ENCODE measurements around the gene SERGEF. TPM values are rescaled to one million over a fixed set of nuclear protein-coding genes. Genes with fewer than 3 reads are reported as not detected.

Gene SERGEF
- total RNA-seq, 1 experiment from 2014 or later: 28.5 TPM

DNA sequence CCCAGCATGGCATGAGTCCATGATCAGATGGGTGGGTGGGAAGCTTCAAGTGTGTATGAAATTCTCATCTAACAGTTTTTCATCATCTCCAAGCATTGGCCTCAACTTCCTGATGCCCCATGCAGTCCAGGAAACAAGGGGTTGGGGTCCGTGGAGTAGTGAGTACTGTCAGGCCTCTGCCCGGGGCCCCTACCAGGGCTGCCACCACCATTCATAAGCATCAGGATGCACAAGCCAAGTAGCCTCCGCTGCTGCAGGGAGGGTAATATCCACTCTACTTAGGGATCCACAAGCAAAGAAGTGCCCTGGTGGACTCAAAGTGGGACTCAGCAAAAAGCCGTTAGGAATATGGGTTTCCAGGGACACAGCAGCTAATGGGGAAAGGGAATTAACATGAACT lies 229.0 kb downstream of the SERGEF start:
- DNase-seq (ENCODE audit: low read depth): no peak

DNA sequence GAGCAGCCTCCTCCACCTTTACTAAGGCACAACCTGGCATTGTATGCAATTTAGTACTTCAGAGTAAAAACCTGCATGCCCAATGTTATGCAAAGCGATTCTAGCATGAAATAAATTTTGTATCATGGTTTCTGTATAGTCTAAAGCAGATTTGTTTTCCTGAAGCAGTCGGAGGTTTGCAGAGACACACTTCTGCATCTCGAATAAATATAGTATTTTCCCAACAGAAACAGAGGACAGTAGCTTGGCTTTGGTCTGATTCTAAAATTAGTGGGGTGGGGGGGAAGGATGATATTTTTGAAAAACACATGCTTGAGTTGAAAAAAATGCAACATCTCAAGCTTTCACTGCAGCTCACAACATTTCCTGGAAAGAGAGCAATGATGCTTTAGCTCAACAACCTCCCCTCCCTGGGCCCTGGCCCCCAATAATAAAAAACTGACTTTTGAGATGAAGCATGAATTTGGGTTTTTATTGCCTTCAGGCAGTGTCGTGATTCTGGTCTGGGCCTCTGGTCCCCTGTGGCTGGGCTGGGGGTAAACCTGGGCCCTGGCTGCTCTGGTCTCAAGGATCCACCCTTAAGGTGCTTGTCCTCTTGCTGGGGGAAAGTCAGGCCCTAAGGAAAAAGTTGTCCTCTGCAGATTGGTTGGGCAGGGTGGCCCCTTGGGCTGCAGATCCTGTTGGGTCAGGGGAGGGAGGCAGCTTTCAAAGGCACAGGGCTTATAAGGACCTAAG lies 230.1 kb downstream of the SERGEF start:
- no peak for DNase-seq (ENCODE audit: low read depth)

DNA sequence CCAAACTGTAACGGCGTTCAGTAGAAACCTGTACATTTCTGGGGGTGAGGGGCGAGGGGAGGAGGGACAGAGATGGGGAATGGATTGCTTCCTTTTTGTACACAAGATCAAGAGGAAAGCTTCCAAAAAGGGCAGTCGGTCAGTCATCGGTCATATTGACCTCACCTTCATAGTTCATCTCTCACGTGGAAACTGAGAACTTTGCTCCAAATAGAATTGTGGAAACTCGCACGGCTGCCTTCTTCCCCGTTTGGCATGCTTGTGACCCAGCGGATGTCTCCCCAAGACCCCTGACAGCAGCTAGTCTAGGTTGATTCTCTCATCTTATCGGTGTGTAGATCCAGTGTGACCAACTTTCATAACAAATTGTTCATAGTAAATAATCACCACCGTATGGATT lies 230.7 kb downstream of the SERGEF start:
- no peak for DNase-seq (ENCODE audit: low read depth)

DNA sequence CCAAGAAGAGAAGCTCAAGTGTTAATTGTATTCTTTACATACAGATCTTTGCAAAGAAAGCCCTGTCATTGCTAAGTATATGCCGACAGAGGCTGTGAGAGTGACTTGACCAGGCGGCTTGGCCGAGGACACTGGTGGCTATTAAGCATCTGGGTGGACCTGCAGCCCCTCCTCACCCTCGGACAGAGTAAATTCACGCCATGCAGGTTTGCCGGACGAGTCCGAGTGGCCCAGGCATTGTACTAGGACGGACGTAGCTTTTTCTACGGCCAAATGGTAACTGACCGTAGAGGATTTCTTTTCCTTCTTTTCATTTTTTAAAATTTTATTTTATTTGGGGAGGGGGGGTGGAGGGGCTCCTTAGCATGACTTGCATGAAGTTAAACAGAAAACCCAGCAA lies 231.2 kb downstream of the SERGEF start:
- DNase-seq (ENCODE audit: low read depth): no peak

DNA sequence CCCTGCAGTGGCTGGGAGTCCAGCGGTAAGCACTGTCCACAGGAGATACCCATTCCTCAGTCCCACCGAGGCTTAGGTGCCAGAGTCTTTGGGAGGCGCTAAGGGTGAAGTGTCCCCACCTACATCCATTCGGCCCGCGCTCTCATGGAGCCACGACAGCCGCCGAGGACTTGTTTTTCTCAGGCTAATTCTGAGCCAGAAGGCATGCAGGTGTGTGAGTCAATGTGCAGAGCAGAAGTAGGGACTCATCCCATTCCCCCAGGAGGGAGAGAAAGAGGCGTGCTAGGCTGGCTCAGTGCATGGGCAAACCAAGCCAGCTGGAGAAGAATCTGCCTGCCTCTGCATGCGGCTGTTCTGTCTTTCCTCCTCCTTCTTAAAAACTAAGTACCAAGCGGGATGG lies 231.6 kb downstream of the SERGEF start:
- no peak for DNase-seq (ENCODE audit: low read depth)

DNA sequence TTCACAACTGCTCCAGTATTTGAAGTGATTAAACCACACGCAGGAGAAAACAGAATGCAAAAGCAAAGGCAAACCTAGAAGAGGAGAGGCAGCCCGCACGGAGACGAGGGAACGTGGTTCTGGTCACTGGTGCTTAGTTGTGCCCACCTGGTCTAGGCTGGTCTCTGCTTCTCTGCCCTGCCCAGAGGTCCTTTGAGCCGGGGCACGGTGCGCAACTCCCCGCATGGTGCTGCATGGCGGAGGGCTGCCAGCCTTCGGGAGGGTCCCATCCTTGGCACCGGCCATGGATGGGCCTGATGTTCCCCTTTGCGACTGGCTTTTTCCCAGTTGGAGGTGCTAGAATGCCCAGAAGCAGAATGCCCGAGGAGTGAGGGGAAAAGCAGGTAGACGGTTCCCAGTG lies 232.2 kb downstream of the SERGEF start:
- no peak for DNase-seq (ENCODE audit: low read depth)

DNA sequence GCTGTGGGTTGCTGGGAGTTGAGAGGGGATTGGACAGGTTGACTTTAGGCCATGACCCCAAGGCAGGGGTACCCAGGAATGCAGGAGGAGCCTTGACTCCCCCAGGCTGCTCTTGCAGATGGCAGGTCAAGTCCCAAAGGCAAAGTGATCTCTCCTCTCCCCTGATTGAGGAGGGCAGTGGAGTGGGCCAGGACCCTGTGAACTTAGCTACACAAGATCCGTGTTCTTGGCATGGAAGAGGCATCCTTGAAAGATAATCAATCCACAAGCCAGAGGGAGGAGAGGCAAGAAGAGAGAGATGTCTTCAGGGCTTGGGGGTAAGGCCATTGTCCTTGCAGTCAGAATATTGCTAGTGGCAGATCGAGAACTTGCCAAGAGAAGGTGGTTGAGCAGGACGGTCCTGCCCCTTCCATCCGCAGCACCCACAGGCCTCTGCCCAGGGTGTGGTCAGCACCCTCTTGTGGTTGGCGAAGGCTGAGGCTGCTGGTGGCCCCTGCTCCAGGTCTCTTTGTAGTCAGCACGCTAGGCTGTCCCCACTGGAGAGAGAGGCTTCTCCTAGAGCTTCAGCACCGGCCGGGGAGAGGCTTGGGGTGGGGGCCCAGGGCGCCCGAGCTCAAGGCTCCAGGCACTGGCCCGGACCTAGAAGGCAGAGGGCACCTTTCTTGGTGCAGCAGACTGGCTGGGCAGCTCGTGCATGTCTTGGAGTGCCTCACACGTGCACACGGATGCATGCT lies 232.8 kb downstream of the SERGEF start:
- DNase-seq (ENCODE audit: low read depth): no peak

DNA sequence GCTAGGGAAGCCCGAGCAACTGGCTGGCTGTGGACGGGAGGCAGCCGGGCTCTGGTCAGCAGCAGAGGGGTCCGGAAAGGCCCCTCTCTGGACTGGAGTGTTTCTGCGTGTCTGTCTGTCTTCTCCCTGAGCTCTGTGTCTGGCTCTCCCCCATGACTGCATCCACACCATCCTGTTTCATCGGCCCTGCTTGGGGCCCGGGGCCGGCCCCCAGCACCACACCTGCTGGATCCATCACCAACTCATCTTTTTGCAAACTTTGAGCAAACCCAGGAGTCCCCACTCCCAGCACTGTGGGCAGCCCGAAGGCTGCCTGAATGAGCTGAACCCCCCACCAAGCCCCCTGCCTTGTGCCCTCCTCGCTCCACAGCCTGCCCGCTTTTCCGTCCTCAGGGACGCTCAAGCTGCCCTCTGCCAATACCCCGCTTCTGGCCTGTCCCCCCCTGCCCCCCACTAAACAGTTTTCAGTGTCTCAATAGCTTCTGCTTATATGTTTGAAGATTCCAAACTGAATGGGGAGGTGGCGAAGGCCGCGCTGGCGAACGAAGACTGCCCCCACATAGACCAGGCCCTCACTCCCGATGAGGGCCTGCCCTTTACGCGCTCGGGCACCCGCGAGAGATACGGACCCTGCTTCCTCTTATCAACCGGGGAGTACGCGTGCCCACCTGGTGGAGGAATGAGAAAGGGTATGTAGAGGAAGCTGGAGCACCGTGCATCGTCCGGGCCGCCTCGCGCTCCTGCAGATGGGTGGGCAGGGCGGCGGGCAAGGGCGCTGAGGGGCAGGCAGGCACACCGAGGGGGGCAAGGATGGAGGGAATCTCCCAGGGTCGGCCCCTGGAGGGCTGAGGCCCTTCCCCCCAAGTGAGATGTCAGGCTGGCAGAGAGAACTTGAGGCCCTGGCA lies 233.6 kb downstream of the SERGEF start:
- DNase-seq (ENCODE audit: low read depth): no peak

DNA sequence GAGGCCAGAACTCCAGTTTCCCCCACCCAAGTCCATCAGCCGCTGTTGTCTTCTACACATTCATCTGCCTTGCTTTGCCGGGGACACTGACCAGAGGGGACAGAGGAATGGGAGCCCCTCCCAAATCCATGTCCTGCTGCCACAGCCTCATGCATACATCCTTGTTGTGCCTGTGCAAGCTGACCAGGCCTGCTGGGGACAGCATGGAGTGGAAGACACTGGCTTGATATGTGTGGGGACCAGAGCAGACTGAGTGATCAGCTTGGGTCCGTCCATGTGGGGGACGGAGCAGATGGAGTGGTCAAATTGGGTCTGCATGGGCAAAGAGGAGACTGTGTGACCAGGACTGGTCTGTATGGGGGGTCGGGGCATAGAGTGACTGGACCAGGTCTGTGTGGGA lies 234.5 kb downstream of the SERGEF start:
- DNase-seq (ENCODE audit: low read depth): no peak

DNA sequence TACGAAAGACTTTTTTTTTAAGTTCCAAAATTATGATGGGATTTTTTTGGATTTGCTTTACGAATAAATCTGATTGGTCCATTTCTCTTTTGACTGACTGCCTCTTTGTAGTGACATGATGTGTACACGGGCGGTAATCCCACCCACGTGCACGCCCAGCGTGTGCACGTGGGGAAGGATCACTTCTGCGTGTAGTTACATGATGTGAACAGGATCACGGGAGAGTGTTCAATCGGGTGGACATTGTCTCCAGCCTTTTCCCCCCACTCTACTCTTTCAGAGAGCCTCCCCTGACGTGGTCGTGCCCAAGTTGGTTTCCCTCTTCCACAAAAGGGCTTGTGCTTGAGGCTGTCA lies 235.1 kb downstream of the SERGEF start:
- no peak for DNase-seq (ENCODE audit: low read depth)

DNA sequence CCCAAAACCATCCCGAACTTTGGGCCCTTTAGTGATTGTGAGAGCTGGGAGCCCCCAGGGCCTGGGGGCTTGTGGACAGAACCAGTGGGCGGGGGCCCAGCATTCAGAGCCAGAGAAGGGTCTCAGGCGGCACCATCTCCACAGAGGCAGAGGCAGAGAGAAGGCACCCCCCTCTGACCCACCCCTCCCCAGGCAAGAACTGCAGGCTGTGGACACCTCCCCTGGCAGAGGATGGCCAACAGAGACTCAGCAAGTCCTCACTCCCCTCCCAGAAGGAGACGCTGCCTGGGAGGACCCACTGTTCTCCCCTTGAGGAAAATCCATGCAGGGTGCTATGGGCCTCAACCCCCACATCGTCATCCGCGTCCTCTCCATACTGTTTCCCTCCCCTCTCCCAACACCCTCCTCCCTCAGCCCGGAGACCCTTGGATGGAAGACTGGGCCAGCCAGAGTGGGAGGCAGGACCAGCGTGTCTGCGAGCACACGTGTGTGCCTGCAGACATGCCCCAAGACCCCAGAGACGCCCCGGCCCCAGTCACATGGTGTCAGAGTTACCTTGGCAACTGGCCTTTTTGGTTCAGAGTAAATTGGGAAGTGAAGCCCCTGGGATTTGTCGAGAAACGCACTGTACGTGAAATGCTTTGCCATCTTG lies 235.6 kb downstream of the SERGEF start:
- no peak for DNase-seq (ENCODE audit: low read depth)

DNA sequence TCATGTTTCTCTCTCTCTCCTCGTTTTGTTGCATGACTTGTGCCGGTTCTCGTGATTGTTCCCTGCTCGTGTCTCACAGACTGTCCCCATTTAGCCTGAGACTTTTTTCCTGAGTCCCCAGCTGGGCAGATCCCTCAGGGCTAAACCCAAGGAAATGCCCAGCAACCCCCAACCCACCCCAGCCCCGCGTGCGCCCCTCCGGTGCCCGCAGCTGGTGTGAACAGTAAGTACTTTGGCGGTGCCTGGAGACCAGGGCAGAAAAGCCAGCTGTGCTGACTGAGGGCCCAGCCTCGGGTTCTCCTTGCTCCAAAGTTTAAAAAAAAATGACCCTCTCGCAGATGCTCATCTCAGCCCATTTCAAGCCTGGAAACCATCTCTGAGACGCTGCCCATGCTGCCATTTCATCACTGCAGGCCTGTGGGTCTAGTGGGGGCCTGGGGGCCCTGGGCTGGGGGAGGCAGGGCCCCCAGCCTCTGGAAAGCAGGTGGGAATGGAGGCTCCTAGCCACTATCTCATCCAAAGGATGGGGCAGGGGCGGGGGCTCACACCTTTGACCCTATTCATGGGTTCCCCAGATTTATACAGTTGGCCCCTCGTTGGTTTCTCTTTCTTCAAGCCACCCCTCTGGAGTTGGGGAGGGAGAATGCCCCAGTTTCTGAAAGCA lies 236.5 kb downstream of the SERGEF start:
- DNase-seq (ENCODE audit: low read depth): no peak

DNA sequence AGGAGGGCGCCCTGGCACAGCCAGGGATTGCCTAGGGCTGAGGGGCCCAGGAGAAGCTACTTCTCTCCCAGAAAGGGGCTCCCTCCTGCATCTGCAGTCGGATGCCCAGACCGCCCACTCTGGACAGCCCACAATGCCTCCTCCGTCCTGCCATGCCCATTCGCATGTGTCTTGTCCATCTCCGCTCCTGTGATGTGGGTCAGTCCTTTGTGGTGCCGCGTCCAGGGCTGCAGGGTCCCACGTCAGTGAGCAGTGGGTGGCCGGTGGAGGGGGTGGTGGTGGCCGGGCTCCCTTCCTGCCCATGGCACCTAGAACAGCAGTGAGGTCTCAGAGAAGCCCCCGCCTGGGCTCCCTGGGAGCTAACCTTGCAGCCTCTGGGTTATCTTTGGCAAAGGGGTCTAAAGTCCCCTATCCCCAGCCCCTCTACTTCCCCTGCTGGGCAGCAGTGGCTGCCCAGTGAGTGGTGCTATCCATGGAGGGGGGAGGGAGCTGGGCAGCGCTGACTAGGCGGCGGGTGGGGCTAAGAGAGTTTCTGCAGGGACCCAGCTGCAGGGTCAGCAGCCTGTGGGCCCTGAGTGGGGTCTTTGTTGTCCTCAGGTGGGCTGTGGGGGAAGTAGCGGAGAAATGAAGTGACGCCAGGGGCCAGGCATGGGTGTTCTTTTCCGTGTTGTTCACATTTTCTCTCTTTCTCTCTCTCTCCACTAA lies 237.2 kb downstream of the SERGEF start:
- no peak for DNase-seq (ENCODE audit: low read depth)

DNA sequence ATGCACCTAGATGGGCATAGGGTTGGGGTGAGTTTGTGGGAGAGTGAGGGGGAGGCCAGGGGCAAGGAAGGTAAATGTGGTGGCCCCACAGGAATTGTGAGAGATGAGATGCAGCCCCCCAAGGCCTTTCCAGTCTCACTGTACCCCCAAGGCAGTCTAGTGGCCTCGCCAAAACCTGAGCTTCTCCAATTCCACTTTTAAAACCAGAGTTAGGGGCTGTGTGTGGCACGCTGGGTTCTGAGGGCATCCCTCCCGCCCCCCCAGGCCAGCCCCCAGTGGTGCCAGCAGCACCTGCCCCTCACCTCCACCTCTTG lies 237.9 kb downstream of the SERGEF start:
- DNase-seq (ENCODE audit: low read depth): no peak

DNA sequence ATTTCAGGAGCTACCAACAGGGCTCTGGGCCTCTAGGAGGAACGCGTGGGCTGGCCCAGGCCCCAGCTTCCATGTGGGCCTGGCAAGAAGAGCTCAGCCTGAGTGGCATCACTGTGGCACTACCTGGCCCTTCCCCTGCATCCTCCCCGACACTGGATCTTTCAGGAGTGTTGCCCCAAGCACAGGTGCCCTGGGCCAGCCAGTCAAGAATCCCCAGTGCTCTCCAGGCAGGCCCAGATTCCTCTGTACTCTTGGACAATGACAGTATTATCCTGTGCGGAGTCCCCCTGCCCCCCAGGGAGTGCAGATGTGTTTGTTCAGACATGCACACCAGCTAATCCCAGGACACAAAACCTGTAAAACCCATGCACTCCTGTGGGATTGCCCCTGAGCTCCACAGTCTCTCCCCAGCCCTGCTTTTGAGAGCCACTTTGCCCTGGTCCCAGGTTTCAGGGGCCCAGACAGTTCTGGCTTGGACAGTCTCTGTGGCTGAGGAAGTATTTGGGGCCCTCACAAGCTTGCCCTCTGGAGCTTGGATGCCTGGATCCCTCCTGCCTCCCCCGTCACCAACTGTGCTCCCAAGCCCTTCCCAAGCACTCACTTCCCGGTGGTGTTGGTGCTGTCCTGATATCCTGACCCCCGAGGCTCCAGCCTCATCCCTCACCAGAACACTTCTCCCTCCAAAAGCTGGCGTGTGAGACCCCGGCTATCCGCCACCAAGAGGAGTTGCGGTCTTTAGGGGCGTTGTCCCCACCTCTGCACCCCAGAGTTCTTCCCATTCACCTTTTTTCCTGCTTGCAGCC lies 238.4 kb downstream of the SERGEF start:
- DNase-seq (ENCODE audit: low read depth): no peak

DNA sequence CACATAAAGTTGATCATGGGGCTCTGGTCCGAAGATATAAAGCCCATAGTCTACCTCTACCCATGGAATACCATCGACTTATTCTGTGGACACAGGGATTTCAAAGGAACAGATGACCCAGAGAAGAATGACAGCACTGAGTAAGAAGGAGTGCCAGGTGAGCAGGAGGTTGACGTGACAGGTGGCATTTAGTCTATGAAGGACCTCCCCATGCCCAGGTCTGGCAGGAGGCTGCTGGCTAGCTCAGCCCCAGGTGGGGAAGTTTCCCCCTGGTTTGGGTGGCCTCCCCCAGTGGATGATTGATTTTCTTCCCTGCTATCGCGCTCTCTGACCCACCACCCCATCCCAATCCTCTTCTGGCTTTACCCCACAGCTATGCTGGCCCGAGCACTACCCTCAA lies 239.2 kb downstream of the SERGEF start:
- DNase-seq (ENCODE audit: low read depth): no peak

DNA sequence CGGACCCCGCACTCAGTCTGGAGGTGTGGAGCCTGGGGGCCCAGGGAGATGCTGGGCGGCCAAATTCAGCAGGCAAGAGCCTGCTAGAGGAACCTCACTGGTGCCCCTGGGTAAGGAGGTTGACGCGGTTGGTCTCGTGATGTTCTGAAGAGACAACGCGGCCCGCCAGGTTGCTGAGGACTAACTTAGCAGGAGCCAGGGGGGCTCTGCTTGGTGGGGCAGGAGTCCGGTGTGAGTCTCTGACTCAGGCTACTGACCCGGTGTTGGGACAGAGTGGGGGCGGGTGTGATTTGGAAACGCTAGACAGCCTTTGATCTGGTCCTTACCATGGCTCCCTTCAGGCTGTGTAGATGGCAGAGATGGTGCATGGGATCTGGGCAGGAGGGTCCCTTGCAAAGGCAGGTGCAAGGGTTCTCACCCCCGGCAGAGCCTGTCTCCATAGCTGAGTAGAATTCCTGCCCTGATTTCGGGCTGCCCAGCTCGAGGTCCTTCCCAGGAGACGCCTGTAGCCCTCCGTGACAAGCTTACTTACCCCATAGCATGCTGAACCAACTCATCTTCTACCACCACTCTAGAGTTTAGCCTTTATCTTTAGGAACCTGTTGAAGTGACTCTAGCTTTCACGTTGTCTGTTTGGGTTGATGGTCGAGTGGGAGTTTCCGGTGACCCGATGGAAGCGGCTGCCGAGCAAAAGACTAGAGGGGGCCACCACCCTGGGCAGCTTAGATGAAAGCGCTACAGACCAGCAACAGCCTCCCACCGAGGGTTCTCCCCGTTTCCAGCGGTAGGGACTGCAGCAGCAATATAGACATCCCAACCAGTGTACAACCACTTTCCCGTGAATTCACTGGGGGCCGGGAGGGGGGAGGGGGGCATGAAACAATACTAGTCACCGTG lies 239.9 kb downstream of the SERGEF start:
- DNase-seq (ENCODE audit: low read depth): no peak

DNA sequence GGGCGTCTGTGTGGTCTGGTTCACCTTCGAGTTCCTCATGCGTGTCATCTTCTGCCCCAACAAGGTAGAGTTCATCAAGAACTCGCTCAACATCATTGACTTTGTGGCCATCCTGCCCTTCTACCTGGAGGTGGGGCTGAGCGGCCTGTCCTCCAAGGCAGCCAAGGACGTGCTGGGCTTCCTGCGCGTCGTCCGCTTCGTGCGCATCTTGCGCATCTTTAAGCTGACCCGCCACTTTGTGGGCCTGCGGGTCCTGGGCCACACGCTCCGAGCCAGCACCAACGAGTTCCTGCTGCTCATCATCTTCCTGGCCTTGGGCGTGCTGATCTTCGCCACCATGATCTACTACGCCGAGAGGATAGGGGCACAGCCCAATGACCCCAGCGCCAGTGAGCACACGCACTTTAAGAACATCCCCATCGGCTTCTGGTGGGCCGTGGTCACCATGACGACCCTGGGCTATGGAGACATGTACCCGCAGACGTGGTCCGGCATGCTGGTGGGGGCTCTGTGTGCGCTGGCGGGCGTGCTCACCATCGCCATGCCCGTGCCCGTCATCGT lies 240.9 kb downstream of the SERGEF start:
- no peak for DNase-seq (ENCODE audit: low read depth)

DNA sequence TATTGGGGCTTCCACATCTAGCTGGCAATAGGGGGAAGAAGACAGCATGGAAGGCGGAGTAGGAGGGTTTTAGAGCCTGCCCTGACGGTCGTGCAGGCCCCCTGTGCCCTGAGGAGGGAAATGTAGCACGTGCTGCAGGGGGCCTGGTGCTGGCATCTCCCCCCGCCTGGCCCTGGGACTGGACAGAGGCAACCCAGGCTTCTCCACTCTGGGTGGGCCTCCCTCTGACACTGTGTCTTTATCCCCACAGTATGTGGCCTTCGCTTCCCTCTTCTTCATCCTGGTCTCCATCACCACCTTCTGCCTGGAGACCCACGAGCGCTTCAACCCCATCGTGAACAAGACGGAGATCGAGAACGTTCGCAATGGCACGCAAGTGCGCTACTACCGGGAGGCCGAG lies 241.4 kb downstream of the SERGEF start:
- no peak for DNase-seq (ENCODE audit: low read depth)

Data from M059J (cell line).